Type B pancreatic cell (in vitro differentiated cells): Measurements from ENCODE around the gene LMTK2. TPM values are rescaled to one million over a fixed set of nuclear protein-coding genes. Genes with fewer than 3 reads are reported as not detected.

Experiments
- DNase-seq: peaks from one replicate; pipeline ENCODE4 v3.0.0; 2021; ENCODE audit warnings: mixed read lengths; ENCODE audit not compliant: unreplicated experiment; ENCODE audit errors: extremely low spot score
- H3K27ac Mint-ChIP-seq: 2 replicates; pipeline ENCODE4 v1.8.0; 2021; ENCODE audit warnings: mild to moderate bottlenecking, mixed read lengths
- H3K27me3 Mint-ChIP-seq: 2 replicates; pipeline ENCODE4 v1.8.0; 2021; ENCODE audit warnings: mixed read lengths
- H3K36me3 Mint-ChIP-seq: 2 replicates; pipeline ENCODE4 v1.8.0; 2021; ENCODE audit warnings: mixed read lengths
- H3K4me1 Mint-ChIP-seq: one replicate; pipeline ENCODE4 v1.8.0; 2021; ENCODE audit warnings: mixed read lengths; ENCODE audit not compliant: unreplicated experiment
- H3K4me3 Mint-ChIP-seq: 2 replicates; pipeline ENCODE4 v1.8.0; 2021; ENCODE audit warnings: mild to moderate bottlenecking, mixed read lengths
- H3K9me3 Mint-ChIP-seq: 2 replicates; pipeline ENCODE4 v1.8.0; 2021; ENCODE audit warnings: mixed read lengths
- total RNA-seq: library from RNA; stranded (reverse); gene quantifications from 2 replicates; pipeline ENCODE4 v1.2.1, GENCODE V29; 2021; ENCODE audit warnings: low replicate concordance
- TF ChIP-seq, protein P1 (sequence below): fragments of 200-600 bp; sonication (generic); conservative IDR thresholded peaks from 2 replicates; pipeline ENCODE4 v1.5.0; 2021; ENCODE audit warnings: antibody characterized with exemption, mild to moderate bottlenecking

Gene LMTK2
- total RNA-seq, 1 donor from 2014 or later: 20.6 TPM

DNA sequence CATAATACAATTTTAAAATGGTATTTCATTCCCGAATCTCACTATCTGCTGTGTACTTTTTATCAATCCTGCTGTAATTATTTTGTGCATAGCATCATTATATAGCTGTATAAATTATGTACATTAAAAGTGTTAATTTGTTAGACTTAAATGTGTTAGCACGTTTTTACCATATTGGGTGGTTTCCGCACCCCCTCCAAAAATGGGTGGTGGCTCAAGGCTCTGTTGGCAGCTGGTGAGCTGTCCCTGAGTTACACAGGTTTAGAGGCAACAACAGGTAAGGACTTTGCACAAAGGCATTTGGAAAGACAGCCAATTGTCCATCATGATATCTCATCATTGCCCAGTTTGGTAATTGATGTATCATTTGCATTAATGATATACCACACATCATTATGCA is 18.6 kb upstream of the LMTK2 start:
- peak; percentile 4 for DNase-seq
- no peaks in the 10 kb centered on the region for H3K27me3 Mint-ChIP-seq
- H3K4me1 Mint-ChIP-seq: no peaks in the 10 kb centered on the region

DNA sequence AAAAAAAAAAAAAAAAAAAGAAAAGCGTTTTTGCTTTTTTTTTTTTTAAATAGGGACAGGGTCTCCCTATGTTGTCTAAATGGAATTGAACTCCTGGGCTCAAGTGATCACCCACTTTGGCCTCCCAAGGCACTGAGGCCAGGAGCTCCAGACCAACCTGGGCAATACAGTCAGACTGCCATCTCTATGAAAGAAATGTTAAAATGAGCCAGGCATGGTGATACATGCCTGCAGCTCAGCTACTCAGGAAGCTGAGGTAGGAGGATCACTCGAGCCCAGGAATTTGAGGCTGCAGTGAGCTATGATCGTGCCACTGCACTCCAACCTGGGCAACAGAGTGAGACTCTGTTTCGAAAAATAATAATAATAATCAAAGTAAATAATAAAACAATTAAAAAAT is 16.5 kb upstream of the LMTK2 start:
- TF ChIP-seq, protein P1, sequence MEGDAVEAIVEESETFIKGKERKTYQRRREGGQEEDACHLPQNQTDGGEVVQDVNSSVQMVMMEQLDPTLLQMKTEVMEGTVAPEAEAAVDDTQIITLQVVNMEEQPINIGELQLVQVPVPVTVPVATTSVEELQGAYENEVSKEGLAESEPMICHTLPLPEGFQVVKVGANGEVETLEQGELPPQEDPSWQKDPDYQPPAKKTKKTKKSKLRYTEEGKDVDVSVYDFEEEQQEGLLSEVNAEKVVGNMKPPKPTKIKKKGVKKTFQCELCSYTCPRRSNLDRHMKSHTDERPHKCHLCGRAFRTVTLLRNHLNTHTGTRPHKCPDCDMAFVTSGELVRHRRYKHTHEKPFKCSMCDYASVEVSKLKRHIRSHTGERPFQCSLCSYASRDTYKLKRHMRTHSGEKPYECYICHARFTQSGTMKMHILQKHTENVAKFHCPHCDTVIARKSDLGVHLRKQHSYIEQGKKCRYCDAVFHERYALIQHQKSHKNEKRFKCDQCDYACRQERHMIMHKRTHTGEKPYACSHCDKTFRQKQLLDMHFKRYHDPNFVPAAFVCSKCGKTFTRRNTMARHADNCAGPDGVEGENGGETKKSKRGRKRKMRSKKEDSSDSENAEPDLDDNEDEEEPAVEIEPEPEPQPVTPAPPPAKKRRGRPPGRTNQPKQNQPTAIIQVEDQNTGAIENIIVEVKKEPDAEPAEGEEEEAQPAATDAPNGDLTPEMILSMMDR: no peak
- H3K36me3 Mint-ChIP-seq: no peaks in the 10 kb centered on the region
- no peak overlapping the region for H3K27ac Mint-ChIP-seq
- no peaks in the 10 kb centered on the region for H3K27me3 Mint-ChIP-seq
- no peaks in the 10 kb centered on the region for H3K9me3 Mint-ChIP-seq
- no peaks in the 10 kb centered on the region for H3K4me1 Mint-ChIP-seq
- peak; percentile 8 for DNase-seq
- no peak overlapping the region for H3K4me3 Mint-ChIP-seq

More for the DNA sequence above, 18.6 kb upstream of the LMTK2 start:
- H3K4me3 Mint-ChIP-seq: no peak overlapping the region
- TF ChIP-seq, protein P1: no peak
- H3K9me3 Mint-ChIP-seq: no peaks in the 10 kb centered on the region
- H3K36me3 Mint-ChIP-seq: no peaks in the 10 kb centered on the region
- H3K27ac Mint-ChIP-seq: no peak overlapping the region

DNA sequence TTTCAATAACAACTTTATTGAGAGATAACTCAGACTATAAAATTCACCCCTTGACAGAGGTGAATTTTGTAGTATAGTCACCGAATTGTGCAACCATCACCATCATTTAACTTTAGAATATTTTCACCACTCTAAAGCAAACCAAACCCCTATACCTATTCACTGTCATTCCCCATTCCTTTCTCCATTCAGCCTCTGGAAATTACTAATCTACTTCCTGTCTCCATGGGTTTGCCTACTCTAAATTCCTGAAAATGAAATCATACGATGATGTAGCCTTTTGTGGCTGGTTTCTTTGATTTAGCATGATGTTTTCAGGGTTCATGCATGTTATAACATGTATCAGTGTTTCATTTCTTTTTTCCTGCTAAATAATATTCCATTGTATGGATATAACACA is 15.6 kb upstream of the LMTK2 start:
- Mint-ChIP-seq H3K27me3 (no peaks in the 10 kb centered on the region), H3K36me3 (no peaks in the 10 kb centered on the region), H3K4me3 (no peak overlapping the region), H3K9me3 (no peaks in the 10 kb centered on the region), H3K27ac (no peak overlapping the region), H3K4me1 (no peaks in the 10 kb centered on the region)
- TF ChIP-seq, protein P1: no peak
- no peak for DNase-seq

DNA sequence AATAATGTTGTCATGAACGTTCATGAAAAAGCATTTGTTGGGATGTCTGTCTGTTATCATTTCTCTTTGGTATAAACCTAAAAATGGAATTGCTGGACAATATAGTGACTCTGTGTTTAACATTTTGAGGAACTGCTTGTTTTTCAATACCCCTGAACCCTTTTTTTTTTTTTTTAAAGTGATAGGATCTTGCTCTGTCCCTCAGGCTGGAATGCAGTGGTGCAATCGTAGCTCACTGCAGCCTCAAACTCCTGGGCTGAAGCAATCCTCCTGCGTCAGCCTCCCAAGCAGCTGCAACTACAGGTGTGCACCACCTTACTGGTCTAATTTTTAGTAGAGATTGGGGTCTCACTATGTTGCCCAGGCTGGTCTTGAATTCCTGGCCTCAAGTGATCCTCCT is 15.1 kb upstream of the LMTK2 start:
- TF ChIP-seq, protein P1: no peak
- no peaks in the 10 kb centered on the region for H3K4me1 Mint-ChIP-seq
- H3K27ac Mint-ChIP-seq: no peak overlapping the region
- peak; percentile 13 for DNase-seq
- H3K4me3 Mint-ChIP-seq: no peak overlapping the region
- no peaks in the 10 kb centered on the region for H3K27me3 Mint-ChIP-seq
- H3K9me3 Mint-ChIP-seq: no peaks in the 10 kb centered on the region
- H3K36me3 Mint-ChIP-seq: no peaks in the 10 kb centered on the region

DNA sequence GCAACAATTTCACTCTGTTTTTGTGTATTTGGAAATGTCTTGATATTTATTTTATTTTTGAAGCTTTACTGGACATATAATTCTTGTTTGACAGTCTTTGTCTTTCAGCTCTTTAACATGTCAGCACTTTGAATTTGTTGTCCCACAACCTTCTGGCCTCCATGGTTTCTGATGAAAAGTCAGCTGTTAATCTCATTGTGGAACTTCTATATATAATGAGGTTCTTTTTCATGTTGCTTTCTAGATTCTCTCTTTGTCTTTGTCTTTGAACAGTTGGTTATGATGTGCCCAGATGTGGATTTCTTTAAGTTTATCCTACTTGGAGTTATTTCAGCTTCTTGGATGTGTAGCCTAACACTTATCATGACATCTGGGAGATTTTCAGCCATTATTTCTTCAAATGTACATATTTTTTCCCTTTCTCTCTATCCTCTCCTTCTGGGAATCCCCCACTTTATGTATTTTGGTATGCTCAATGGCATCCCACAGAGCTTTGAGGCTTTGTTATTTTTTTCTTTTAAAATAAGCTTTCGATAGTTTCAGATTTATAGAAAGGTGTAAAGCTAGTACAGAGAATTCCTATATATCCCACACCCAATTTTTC is 9.5 kb upstream of the LMTK2 start:
- Mint-ChIP-seq H3K27ac (no peak overlapping the region), H3K27me3 (no peaks in the 10 kb centered on the region), H3K36me3 (no peaks in the 10 kb centered on the region), H3K9me3 (peaks cover 9% of the 10 kb centered on the region), H3K4me1 (no peaks in the 10 kb centered on the region), H3K4me3 (no peak overlapping the region)
- DNase-seq: no peak
- TF ChIP-seq, protein P1: no peak

DNA sequence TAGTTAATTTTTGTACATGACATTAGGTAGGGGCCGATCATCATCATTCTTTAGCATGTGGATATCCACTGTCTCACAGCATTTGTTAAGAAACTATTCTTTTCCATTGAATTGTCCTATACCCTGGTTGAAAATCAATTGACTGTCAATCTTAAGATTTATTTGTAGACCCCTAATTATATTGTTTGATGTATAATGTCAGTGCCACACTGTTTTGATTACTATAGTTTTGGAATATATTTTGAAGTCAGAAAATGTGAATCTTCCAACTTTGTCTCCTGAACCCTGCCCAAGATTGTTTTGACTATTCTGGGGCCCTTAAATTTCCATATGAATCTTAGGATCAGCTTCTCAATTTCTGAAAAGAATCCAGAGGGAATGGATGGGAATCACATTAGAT is 6.6 kb upstream of the LMTK2 start:
- H3K9me3 Mint-ChIP-seq: peaks cover 9% of the 10 kb centered on the region
- no peaks in the 10 kb centered on the region for H3K27me3 Mint-ChIP-seq
- no peaks in the 10 kb centered on the region for H3K36me3 Mint-ChIP-seq
- H3K4me3 Mint-ChIP-seq: no peak overlapping the region
- H3K4me1 Mint-ChIP-seq: no peaks in the 10 kb centered on the region
- no peak for DNase-seq
- H3K27ac Mint-ChIP-seq: no peak overlapping the region
- TF ChIP-seq, protein P1: no peak
